Thyroid gland (tissue), 4 donors: Measurements from ENCODE around the gene FOXN3. TPM values are rescaled to one million over a fixed set of nuclear protein-coding genes. Genes with fewer than 3 reads are reported as not detected.

ENCODE experiments used
- DNase-seq, 2 donors: peaks; one replicate each; pipeline ENCODE4 v3.0.0-alpha.2; 2019
- H3K27ac ChIP-seq, 3 donors: fragments of 200-600 bp; sonication (generic); 1 replicate in 2 of 3; 2 replicates in 1 of 3; pipeline ENCODE4 v1.5.1; 2016 to 2019; ENCODE audit warnings: mild to moderate bottlenecking in 1 of 3, moderate library complexity in 1 of 3
- H3K27me3 ChIP-seq: fragments of 200-600 bp; sonication (generic); one replicate; pipeline ENCODE4 v1.5.1; 2019
- H3K36me3 ChIP-seq, 2 donors: fragments of 200-600 bp; sonication (generic); one replicate each; pipeline ENCODE4 v1.5.1; 2016 to 2019
- H3K4me1 ChIP-seq, 2 donors: fragments of 200-600 bp; sonication (generic); one replicate each; pipeline ENCODE4 v1.5.1; 2017 to 2019
- H3K4me3 ChIP-seq, 3 donors: fragments of 200-600 bp; sonication (generic); replicated peaks in 1 of 3; 1 replicate in 2 of 3; 2 replicates in 1 of 3; pipeline ENCODE4 v1.5.1; 2016; ENCODE audit warnings: mild to moderate bottlenecking in 1 of 3
- H3K9me3 ChIP-seq: fragments of 200-600 bp; sonication (generic); one replicate; pipeline ENCODE4 v1.5.1; 2017
- POLR2A ChIP-seq, 2 donors: fragments of 450-650 bp; IDR thresholded peaks; one replicate each; pipeline ENCODE4 v1.6.1; 2017; ENCODE audit warnings: antibody characterized with exemption in 2 of 2, mild to moderate bottlenecking in 2 of 2, moderate library complexity in 1 of 2
- WGBS, 2 donors: methylation state at CpG; one replicate each; pipeline ENCODE4 v1.1.5; 2017; 5-methylcytosine and 5-hydroxymethylcytosine counted together
- intact Hi-C: fragments of 100-400 bp; cut with DNase I; formaldehyde crosslinking; loops from one replicate; pipeline ENCODE4 v1.15.1; 2023
- total RNA-seq, 4 donors: library from RNA; depleted of rRNA; stranded (reverse); fragments of >200 nt; gene quantifications; one replicate each; pipeline ENCODE4 v1.2.3, GENCODE V29; 2016
- TF ChIP-seq, protein P1 (sequence below), 6 experiments: fragments of 200-600 bp in 3 of 6; fragments of 450-650 bp in 3 of 6; sonication (generic) in 3 of 6; IDR thresholded peaks; one replicate each; pipeline ENCODE4 v1.5.1; 2016 to 2019; ENCODE audit warnings: antibody characterized with exemption in 6 of 6, mild to moderate bottlenecking in 2 of 6, inconsistent platforms in 1 of 6, moderate library complexity in 1 of 6

FOXN3 gene
- total RNA-seq, 4 donors from 2014 or later: 38.7 to 70.1 (median 43.1) TPM

- TF ChIP-seq POLR2A (IDR thresholded peaks at IDR 0.05): no peak
- TF ChIP-seq, protein P1, sequence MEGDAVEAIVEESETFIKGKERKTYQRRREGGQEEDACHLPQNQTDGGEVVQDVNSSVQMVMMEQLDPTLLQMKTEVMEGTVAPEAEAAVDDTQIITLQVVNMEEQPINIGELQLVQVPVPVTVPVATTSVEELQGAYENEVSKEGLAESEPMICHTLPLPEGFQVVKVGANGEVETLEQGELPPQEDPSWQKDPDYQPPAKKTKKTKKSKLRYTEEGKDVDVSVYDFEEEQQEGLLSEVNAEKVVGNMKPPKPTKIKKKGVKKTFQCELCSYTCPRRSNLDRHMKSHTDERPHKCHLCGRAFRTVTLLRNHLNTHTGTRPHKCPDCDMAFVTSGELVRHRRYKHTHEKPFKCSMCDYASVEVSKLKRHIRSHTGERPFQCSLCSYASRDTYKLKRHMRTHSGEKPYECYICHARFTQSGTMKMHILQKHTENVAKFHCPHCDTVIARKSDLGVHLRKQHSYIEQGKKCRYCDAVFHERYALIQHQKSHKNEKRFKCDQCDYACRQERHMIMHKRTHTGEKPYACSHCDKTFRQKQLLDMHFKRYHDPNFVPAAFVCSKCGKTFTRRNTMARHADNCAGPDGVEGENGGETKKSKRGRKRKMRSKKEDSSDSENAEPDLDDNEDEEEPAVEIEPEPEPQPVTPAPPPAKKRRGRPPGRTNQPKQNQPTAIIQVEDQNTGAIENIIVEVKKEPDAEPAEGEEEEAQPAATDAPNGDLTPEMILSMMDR (IDR thresholded peaks at IDR 0.05): no peak
- intact Hi-C loops: no loop called here
- Histone ChIP-seq H3K4me1 (peaks cover 11 to 23% of the 10 kb centered on the region in 2 donors), H3K4me3 (no peak overlapping the region), H3K27me3 (no peaks in the 10 kb centered on the region), H3K27ac (no peak overlapping the region), H3K9me3 (no peaks in the 10 kb centered on the region), H3K36me3 (no peaks in the 10 kb centered on the region)
- WGBS, 2 donors: 72 to 79% methylated on average over 8 of the region's 8 CpGs
- no peak for DNase-seq
Measured at GRCh38 chr14:89175881-89176799, 240.9 kb downstream of the FOXN3 start.

DNA sequence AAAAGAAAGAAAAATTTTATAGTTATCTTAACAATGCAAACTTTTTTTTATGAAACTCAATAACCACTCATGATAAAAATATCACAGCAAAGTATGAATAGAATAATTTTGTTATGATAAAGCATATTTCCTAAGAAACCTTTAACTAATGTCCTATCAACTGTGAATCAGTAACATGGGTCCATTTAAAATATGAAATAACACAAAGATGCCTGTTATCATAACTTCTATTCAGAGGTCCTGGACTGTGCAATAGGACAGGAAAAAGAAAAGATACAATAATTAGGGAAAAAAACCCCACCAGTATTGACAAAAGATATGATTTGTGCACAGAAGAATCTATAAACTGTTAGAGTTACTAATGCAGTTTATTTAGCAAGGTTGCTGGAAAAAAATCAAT, 245.4 kb downstream of the FOXN3 start:
- Histone ChIP-seq H3K9me3 (no peaks in the 10 kb centered on the region), H3K4me1 (no peaks in the 10 kb centered on the region), H3K36me3 (no peaks in the 10 kb centered on the region), H3K27me3 (no peaks in the 10 kb centered on the region), H3K4me3 (no peak overlapping the region), H3K27ac (no peak overlapping the region)
- DNase-seq: no peak
- TF ChIP-seq, protein P1 (IDR thresholded peaks at IDR 0.05): no peak
- intact Hi-C loops: no loop called here

DNA sequence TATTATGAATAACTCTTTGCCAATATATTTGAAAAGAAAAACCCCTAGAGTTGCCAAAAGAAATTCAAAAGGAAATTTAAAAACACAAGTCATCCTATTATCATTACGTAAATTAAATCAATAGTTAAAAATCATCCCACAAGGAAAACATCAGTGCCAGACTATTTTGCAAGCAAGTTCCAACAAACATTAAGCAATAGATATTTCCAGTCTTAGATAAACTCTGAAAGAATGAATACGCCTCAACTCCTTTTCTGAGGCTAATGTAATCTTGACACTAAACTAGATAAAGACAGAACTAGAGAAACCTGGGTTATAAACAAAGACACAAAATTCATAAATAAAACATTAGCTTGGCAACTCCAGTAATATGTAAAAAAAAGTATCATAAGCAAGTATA, 245.9 kb downstream of the FOXN3 start:
- intact Hi-C loops: no loop called here
- TF ChIP-seq POLR2A (IDR thresholded peaks at IDR 0.05): no peak
- TF ChIP-seq, protein P1 (IDR thresholded peaks at IDR 0.05): no peak
- Histone ChIP-seq H3K36me3 (no peaks in the 10 kb centered on the region), H3K4me3 (no peak overlapping the region), H3K27ac (no peak overlapping the region), H3K9me3 (no peaks in the 10 kb centered on the region), H3K27me3 (no peaks in the 10 kb centered on the region), H3K4me1 (no peaks in the 10 kb centered on the region)
- WGBS, 2 donors: 74 to 84% methylated on average over 2 of the region's 2 CpGs
- no peak for DNase-seq

- peaks cover 0 to 5% of the 10 kb centered on the region in 2 donors for H3K4me1 ChIP-seq
- H3K27me3 ChIP-seq: no peaks in the 10 kb centered on the region
- DNase-seq: no peak
- 82 to 91% methylated on average over 6 of the region's 6 CpGs for whole genome bisulfite sequencing, 2 donors
- TF ChIP-seq, protein P1 (IDR thresholded peaks at IDR 0.05): no peak
- no peaks in the 10 kb centered on the region for H3K36me3 ChIP-seq
- H3K27ac ChIP-seq: no peak overlapping the region
- no peaks in the 10 kb centered on the region for H3K9me3 ChIP-seq
- intact Hi-C loops: no loop called here
- H3K4me3 ChIP-seq: no peak overlapping the region
Measured at GRCh38 chr14:89167705-89168104, 249.3 kb downstream of the FOXN3 start.

GRCh38 chr14:89166633-89167032, 250.4 kb downstream of the FOXN3 start:
- H3K4me3 ChIP-seq: no peak overlapping the region
- H3K9me3 ChIP-seq: no peaks in the 10 kb centered on the region
- WGBS, 2 donors: 91 to 97% methylated on average over 4 of the region's 4 CpGs
- peaks cover 4 to 5% of the 10 kb centered on the region in 2 donors for H3K36me3 ChIP-seq
- no peak overlapping the region for H3K27ac ChIP-seq
- peaks cover 0 to 5% of the 10 kb centered on the region in 2 donors for H3K4me1 ChIP-seq
- intact Hi-C loops: no loop called here
- H3K27me3 ChIP-seq: no peaks in the 10 kb centered on the region
- no peak for DNase-seq
- no peak for TF ChIP-seq POLR2A (IDR thresholded peaks at IDR 0.05)
- TF ChIP-seq, protein P1 (IDR thresholded peaks at IDR 0.05): no peak
